Measurements from ENCODE around the gene CBLB.

CBLB gene

DNA sequence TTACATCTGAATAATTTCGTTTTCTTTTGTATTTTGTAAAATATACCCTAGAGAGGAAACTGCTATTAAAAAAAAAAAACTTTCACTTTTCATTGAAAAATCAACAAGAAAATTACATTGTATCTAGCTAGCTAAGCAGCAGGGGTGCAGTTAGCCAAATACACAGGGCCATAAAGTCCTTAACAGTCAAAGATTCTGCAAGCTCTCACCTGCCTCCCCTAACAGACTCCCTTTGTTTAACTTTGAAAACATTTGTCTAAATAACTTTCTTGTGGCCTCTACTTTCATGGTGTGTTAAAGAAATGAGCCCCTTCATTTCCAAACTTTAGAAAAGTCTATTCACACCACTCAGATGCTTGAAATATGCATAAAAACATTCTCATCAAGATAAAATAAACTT is 23.3 kb downstream of the CBLB start:
- no peak for DNase-seq

DNA sequence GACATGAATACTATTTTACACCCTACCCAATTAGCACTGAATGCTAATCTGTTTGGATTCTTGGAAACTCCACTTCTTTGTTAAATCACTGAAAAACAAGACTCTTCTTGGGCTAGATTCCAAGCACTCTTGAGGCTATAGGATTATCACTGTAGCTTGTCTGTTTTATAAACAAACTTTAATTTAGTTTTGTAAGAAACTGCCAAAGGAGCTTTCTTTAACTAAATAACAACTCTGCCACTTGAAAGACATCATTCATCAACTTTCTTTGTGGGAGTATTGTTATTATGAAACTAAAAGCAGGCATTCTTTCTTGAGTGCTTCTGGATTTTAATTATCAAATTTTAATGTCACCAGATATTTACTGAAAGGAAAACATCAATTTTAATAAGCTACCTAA is 24.1 kb downstream of the CBLB start:
- DNase-seq: no peak

DNA sequence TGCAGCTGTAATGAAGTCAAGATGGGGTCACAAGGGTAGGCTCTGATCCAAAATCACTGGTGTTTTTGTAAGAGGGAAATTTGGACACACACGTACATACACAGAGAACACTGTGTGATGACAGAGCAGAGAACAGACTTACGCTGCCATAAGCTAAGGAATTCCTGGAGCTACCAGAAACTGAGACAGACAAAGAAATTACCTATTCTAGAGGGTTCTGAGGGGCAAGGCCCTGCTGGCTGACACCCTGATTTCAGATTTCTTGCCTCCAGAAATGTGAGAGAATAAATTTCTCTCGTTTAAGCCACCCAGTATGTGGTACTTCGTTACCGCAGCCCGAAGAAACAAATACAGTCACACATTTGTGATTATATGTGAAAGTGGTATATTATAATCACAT is 24.8 kb downstream of the CBLB start:
- DNase-seq: no peak

DNA sequence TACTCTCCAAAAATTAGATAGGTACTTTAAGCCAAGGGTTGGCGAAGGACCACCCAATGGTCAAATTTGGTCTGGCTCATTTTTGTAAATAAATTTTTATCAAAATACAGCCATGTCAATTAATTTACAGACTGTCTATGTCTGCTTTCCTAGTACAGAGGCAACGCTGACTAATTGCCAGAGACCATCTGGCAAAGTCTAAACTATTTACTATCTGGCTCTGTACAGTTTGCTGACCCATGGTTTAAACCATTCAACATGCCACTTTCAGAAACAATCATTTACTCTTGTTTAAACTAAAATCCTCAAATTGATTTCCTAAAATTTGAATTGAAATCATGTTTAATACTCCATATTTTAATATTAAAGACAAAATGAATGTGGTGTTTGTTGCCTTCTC is 25.9 kb downstream of the CBLB start:
- no peak for DNase-seq

DNA sequence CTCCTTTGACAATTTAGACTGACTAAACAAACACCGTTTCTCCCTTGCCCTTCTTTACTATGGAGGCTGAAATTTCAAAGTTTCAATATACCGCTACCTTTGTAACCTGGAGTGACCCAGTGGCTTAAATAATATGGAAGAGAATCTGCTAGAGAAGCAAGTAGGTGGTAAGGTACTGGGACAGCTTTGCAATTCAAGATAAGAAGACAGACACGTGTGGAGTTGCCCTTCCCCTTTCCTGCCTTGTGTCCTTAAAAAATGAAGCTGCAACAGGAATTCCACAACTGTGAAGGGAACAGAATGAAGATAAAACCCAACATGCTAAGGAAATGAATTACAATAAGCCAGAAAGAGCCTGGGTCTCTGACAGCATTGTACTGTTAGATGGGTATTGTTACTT is 26.4 kb downstream of the CBLB start:
- no peak for DNase-seq

DNA sequence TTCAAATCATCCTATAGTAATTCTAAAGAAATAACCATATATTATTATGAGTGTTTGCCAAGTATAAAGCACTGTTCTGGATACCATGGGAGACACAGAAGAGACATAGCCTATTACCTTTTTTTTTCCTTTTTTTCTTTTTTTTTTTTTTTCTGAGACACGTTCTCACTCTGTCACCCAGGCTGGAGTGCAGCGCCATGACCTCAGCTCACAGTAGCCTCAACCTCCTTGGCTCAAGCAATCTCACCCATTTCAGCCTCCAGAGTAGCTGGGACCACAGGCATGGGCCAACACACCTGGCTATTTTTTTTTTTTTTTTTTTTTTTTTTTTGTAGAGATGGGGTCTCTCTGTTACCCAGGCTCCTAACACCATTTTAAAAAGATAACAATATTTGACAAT is 30.9 kb downstream of the CBLB start:
- DNase-seq: no peak

DNA sequence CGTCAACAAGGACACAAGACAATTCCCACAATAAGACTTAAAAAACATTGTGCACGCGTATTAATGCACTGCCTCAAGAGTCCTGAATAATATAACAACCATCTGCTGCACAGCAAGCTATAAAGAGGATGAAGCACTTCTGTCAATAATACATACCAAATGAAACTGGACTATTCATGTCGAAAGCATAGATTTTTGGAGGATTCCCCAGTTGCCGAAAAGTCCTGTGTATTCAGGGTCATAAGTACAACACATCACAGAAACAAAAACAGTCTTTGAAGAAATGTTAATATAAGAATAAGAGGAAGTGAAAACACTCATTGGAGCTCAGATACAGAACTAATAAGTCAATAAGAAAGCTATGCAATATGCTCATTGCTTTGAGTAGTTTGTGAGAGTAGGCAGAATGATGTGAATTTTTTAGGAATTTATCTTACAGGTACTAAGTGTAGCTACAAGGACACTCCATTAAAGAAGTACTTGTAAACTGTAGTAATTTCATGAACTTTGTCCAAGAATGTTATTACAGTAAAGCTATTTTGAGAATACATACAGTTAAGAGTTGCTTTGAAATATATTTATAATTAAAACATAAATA is 31.6 kb downstream of the CBLB start:
- no peak for DNase-seq

DNA sequence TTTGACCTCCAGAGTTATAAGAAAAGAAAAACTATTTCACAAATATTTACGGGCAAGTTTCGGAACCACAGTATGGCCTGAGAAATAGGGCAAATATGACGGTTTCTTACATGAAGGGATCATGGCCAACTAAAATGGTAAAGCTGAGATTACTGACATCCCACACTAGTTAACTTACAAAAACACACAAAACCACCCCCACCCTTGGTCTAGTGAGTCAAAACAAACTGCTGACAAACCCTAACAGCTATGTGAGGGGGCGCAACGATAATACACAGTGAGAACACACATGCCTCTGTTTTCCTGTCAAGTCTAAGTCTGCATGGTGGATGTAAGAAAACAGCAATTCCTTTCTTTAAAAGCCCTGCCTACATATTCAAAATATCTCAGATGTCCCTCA is 32.3 kb downstream of the CBLB start:
- peak; percentile 31 to 67 for DNase-seq

DNA sequence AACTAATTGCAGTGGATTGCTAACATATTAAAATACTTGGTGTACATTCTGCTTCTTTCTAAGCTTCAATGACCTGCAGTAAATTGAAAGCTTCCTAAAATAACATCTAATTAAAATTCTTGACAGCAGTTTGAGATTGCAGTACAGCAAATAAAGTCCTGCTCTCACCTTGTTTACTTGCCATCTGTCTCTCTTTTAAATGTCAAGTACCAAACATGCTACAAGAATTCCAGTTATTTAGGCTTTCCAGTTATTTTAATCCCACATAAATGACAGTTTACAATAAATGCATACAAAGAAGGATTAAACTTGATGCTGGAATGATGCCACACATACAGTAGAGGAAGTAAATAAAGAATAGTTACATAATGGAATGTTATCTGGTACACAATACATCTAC is 33.2 kb downstream of the CBLB start:
- no peak for DNase-seq

DNA sequence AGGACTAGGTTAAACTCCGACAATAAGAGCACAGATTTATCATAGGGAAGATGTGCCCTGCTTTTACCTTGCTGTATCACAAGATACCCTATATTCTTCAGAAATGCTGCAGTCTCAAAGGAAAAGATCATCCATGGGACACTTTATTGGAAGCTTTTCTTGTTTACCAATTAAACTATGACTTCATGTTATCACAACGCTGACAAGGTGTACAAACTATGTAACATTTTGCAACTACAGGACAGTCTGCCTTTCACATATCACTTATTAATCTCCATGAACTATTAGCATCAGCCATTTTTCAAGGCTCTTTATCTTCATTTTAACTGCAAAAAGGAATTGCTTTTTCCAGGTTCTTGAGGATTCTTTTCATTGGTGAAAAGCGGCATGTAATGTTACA is 34.0 kb downstream of the CBLB start:
- DNase-seq: no peak

DNA sequence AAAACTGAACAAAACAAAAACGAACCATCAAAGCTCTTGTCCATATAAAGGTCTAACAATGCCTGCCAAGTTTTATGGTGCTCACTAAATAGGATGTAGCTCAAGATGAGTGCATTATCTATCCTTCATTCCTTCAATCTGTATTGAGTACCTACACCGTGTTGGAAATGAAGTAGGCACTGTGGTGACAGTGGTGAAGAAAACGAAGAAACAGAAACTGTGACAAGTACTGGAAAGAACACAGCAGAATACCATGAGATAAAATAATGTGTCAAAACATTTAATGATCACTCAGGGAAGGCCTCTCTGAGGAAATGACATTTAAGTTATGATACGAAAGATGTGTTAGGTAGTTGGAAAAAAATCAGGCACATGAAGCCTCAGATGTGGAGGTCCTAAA is 36.2 kb downstream of the CBLB start:
- peak in 1 of 2 donors; percentile 41 for DNase-seq

DNA sequence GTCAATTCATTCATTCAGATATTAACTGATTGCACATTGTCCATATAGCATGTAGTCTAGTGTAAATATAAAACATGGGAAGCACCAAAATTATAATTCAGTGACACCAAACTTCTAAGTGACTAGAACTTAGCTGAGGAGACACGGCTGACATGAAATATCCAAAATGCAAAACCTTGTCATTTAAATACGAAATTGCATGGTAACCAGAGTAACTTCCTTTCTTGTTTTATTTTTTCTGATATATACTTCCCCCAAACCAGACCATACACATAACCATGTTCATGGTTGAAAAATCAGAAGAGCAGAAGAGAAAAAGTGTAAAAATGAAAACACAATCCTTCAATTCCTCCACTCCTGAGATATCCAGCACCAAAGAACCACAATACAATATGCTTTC is 38.0 kb downstream of the CBLB start:
- no peak for DNase-seq

DNA sequence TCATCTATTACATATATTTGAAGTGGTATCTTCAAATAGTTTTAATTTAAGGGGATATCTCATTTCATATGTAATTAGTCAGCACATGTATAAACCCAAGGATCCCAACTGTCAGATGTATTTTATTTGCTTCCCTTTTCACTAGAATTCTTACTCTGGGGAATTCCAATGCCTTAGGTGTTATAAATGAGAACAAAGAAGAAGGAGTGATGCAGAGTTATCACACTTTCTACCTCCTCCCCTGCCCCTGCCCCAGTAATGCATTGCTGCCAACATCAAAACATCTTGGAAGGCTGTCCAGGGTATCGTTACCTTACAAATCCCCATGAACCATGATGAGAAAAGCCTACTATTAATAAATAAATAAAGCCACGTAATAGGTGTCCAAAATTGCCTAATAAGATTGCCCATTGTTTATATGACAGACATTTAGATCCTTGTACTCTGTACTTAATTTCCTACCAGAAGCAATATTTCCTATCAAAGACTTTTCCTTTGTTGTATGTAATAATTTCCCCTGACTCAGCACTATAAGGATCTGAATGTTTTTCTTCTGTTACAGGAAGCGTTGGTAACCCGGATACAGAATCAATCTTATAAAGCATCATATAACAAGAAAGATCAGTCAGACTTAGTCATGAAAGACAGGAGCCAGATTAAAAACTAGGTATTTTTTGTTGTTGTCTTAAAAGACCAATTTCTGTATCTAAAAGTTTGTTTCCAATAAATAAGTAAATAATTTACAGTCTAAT is 38.8 kb downstream of the CBLB start:
- DNase-seq: peak in 1 of 2 donors; percentile 77

DNA sequence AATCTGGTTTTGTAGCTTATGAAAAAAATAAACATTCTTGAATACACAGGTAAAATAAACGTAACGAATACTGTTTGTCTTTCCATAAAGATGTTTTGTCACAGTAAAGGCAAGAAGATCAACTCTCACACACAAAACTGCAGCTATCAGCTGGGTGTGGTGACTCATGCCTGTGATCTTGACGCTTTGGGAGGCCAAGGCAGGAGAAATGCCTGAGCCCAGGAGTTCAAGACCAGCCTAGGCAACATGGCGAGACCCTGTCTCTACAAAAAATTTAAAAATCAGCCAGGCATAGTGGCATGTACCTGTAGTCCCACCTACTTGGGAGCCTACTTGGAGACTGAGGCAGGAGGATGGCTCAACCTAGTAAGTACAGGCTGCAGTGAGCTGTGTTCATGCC is 39.6 kb downstream of the CBLB start:
- DNase-seq: peak; percentile 27 to 37

DNA sequence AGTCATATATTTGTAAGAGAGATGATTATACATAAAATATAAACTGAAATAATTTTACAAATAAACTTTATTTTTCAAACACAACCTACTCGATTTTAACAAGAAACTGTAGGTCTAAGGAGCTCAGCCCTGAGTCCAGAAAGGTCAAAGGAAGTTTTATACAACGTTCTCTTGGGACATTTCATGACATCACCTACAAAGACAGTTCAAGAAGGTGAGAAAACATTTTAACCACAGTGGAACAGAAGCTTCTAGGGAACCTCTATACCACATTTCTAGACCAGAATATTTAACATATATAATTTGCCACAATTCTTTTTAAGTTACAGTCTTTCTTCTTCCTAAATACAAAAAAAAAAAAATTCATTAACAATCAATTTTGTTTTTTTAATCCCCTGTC is 40.1 kb downstream of the CBLB start:
- DNase-seq: peak in 1 of 2 donors; percentile 76

DNA sequence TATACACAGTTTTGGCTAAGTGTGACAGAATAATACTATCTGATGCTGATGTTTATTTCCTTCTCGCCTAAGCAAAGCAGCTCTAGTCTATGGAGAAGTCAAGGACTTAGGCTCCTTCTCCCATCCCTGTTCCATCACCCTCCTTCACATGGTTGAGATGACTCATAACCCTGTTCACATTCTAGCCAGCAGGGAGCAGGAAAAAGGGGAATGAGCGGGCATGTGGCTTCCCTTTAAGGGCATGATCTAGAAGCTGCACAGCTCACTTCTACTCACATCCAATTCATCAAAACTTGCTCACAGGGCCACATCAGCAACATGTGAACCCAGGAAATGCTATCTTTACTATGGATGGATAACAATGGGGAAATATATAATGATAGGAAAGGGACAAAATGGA is 40.9 kb downstream of the CBLB start:
- DNase-seq: no peak

DNA sequence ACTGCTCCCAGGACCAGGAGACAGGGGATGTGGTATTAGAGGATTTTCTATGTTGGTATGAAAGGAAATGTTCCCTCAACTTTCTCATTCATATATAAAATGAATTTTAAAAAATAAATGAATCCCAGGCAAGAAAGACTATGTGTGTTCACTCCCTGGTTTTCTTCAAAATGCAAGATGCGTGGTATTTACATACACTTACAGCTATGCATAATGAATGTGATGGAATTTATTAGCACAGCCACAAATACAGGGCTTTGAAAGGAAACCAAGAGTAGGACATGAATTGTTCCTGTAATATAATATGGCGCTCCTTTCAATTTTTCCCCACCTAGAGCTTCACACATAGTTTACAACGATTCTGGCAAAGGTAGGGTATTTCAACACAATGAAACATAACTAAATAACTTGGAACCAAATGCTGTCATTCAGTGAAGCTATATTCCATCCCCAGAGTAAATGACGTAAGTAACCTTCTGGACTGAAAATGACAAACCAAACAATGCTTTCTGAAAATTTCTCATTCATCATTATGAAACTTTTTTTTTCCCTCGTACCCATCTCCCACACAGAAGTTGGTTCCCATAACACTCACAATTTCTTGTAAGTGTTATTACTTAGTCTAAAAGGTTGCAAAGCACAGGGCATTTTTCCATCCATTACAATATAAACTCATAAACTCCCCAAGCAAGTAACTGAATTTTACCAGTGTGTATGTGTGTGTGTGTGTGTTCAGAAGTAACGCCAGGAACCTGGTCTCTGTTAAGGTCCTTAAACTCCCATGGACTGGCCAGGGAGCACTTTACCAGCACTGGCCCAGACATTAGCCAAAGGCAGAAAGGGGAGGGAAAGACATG is 41.8 kb downstream of the CBLB start:
- no peak for DNase-seq

DNA sequence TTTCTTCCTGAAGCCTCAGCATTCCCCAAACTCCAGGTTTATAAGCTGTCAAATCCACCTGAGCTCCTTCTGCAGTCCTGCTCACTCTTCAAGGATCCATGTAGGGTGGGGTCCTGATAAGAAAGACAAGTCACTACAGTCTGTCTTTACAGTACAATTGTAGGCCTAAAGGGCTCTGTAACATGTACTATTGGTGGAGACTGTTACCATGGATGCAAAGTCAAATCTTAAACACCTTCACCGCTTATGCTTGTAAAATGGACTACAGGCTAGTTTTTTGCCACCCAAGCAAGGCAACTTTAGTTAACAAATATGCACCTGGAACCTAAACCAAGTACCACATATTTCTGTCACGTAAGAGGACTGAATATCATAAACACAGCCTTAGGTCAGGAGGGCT is 44.7 kb downstream of the CBLB start:
- no peak for DNase-seq

DNA sequence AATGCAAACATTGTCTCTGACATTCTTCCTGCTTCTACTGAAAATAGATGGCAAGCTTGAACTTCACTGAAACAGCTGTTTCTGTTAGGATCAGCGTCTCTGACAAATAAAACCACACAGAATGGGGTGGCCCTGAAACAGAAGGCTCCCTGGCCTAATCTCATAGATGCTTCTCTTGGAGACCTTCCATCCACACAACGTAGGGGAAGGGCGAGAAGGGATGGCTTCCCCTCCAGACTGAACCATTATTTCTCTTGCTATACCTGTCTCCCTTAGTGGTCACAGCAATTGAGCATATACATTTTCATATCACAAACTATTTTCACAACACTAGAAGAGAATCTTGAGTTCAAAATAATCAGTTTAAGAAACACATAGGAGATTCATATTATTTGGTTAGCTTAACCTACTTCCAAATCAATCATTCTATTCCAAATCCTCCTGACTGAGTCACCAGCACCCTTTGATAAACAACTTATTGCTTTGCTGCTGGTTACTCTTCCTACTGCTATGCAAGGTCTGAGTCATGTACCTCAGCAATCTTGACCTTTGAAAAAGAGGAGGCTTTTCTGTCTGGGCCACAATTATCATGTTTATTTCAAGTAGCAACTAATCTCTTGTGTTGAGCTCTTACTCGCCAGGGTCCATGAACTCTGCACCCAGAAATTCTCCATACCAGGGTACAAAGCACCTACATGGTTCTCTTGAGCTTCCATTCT is 45.5 kb downstream of the CBLB start:
- DNase-seq: no peak

DNA sequence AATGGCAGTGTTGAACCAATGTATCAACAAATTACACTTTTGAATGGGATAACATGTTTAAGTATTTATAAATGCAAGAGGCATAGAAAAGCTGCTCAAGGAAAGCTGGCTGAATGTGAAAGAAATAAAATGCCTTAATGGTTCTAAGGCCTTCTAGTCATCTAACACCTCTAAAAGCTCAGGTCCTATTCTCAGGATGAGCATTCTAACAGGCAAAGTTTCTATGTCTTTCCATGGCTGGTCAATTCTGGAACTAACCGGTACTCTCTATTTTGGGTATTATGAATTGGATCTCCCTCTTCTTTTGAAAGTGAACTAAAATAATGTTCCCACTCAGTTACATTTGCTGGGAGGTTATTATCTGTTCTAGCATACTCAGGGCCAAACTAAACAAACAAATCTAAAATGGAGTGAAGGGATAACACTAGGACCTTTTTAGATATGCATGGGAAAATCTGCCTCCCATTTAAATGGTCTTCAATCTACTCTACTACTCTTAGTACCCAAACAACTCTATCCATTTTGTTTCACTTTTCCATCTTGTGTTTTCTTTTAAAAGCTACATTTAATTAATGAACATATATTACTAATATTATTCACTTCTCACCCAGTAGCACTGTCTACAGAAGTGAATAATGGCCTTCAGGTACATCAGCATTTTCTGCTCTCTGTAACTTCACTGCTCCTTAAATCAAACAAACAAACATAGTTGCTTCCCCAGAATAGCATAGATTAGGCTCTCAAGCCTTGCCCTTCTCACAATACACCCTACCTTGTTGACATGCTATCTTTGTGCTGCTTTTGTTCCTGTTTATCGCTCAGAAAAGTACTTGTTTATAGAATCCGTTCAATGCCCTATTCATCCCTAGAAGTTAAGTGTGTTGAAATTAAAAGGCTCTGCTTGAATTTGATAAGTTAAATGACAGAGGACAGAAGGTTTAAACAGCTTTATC is 46.4 kb downstream of the CBLB start:
- no peak for DNase-seq

DNA sequence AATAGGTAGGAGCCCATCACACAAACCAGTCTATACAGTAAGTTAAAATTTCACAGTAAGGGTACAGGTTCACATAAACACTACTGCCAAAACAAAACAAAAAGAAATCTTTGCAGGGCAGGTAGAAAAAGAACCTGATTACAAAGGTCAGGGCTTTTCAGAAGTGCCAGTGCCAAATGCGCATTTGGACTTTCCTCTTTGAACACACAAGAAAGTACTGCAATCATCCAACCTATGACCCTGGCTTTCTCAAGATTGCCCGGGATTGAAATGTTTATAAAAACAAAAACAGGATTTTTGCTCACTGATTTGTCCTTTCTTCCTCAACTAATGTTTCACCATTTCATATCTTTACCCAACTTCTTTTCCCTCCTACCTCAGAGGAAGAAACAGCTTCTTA is 47.4 kb downstream of the CBLB start:
- no peak for DNase-seq

DNA sequence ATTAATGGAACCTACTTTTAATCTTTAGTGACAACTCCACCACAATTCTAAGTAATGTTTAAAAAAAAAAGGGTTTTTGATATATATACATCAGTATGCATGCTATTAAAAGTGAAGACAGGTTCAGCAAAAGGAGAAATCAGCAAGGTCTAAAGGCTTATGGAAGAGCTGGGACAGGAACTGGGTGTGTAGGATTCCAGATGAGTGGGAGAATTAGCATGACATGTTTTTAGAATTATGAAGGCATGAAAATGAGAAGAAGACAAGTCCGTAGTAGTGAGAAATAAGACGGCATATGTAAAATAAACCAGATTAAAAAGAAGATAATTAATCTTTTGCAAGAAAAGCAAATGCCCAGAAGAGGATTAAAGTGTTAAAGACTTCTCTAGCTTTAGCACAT is 52.0 kb downstream of the CBLB start:
- no peak for DNase-seq

Data from CD4-positive, alpha-beta T cell treated with Interleukin-4 for 1 hour (primary cell).